Epidermal melanocyte (primary cell): ENCODE data around the gene PLPP3.

Experiments used
- DNase-seq: peaks from one replicate; pipeline ENCODE4 v3.0.0; 2011; ENCODE audit warnings: low spot score; ENCODE audit not compliant: insufficient read length

Gene PLPP3

GRCh38 chr1:56576880-56577405 is 2.4 kb downstream of the PLPP3 start:
- no peak for DNase-seq

DNA sequence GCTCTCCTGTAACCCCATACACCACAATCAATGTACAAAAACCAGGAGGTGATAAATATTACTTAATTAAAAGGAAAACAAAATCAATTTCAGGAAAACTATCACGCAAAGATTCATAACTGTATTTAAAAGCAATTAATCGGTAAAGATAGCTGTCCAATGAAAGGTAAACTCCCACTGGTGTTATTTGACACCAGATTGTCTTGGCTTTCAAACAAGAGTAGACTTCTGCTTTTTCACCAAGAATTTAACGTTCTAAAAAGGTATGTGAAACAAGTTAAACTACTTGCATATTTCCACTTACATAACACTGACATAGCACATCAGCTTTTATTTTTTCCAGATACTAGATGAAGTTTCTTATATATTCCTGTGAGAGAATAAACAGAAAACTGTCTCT is 3.5 kb downstream of the PLPP3 start:
- DNase-seq, result no peak

DNA sequence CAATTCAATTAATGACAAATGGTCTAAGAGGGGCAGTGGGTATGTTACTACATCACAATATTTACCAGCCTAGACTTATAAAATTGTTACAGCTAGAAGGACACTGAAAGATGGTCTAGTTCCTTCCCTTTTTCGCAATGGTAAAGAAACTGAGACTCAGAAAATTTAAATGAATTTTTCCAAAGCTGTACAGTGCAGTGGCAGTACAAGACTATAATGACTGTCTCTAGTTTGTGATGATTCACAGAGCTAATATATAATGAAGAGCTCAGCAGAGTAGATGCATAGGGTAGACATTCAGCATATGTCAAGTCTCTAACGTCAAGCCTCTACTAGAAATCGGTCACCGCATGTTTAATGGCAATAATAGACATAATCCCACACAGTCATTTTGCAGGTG is 4.6 kb downstream of the PLPP3 start:
- DNase-seq, result no peak

GRCh38 chr1:56573311-56573710 is 6.1 kb downstream of the PLPP3 start:
- no peak for DNase-seq

DNA sequence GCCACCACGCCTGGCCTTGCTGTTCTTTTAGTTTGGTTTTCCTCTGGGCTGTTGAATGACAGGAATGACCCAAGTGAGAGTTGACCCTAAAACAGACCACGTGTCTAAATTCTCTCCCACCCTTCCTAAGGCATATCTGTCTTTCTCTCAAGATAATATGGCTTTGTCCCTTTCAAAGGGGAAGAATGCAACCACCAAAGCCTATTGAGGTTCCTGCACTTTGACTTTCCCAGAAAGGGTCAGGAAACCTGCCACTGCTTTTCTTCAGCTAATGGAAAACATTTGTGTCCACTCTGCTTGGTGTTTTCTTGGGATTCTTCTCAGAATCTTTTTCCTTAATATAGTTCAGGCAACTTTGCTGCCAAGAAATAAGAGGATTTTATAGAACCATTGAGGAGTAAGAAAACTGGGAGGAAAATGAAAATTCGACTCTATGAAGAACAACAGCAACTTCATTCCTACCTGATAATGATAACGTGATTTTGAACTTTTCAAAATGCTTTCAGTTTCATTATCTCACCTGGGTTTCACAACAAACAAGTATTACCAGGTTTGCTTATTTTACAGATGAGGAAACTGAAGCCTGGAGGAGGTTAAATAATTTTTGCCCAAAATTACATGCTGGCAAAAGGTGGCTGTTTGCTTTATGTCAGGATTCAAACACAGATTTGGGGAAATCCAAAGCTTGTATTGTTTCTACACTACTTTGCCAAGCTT is 6.9 kb downstream of the PLPP3 start:
- DNase-seq, result no peak

DNA sequence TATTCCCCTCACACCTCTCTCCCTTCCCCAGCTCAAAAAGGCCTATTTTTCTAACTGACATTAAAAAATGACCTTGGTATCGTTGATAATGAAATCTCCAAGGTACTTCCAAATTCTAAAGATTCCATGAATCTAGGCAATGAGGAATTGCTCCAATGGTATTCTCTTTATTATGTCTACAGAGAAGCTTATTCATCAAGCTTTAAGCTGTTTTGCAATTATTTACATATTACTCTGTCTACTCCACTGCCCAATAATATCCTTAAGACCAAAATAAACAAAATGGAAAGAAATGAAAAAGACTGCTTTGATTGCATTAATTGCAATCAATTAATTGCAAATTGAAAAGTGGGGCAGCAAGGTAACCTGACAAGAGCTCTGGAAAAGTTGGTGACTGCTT is 7.9 kb downstream of the PLPP3 start:
- no peak for DNase-seq

DNA sequence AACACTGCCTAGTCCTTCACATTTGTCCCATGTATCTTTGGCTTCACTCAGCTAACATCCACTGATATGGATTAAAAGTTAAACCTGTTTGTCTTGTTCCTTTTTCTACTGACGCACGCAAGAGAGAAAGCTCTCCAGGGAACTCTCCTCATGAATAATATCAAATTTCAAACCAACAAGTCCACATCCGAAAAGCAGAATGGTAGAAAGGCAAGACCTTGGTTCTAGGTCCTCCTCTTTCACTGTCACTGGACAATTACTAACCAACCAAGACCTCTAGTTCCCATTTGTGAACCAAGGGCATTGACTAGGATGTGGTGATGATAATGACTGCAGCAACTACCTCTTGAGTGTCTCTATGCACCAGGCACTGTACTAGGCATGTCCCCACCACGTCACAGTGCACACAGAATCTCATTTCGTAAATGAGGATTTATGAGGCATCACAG is 8.4 kb downstream of the PLPP3 start:
- DNase-seq, result no peak

GRCh38 chr1:56569661-56570060 is 9.7 kb downstream of the PLPP3 start:
- DNase-seq, result no peak

DNA sequence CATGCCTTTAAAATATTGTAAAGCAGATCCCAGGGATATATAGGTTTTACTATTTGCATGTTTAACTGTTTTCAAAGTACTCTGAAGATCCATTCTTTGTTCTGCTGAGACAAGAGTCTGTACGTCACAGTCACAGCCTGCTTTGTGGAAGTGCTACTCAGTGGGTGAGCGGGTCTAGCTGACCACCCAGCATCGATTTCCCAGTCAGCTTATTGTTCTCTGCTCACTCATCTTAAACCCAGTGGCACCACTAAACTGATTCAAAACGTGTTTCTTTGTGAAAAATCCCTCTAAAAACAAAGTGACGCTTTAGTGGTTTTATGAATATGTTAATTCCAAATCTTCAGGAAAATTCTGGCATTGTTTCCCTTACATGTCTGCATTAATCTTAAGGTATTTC is 12.4 kb downstream of the PLPP3 start:
- no peak for DNase-seq

DNA sequence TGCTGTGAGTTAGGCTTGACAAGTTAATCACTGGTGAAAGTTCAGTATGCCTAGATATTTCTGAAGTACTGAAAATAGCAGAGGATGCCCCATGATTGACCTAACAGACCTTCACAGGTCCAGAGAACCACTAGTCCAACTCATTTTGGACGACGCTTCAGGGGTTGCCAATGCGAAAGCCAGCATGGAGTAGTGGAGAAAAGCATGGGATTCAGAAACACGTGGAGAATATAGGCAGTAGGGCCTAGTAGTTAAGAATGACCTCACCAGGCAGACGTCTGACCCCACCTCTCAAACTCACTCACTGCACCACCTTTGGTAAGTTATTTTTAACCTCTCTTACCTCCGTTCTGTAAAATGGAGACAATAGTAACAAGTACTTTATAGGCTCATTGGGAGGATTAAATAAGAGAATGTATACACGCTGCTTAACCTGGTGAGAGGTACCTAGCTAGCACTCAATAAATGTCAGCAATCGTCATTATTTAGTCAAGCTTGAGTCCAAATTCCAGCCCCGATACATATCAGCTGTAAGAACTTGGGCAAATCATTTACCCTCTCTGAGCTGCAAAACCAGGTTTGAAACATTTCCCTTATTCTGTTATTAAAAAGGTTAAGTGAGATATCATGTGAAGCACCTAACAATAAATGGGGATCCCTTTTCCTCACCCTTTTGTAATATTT is 13.2 kb downstream of the PLPP3 start:
- no peak for DNase-seq

DNA sequence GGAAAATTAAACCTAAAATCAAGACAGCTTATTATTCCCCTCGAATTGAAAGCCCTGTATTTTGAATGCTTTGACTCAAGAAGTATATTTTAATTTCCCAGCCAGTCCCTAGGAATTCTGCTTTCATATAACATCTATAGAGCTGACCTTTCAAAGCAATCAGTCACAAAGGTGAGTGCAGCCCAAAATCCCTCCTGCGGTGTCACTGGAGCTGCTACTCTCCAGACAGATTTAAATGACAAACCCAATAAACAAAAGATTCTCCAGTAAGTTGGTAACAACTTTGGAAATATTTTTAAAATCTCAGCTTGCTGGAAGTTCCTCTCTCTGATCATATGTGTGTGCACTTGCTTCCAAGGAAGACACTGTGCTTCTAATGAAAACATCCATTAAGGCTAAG is 14.7 kb downstream of the PLPP3 start:
- DNase-seq, result no peak

- DNase-seq, result no peak
These were observed 15.8 kb downstream of the PLPP3 start for GRCh38 chr1:56563568-56563967.

DNA sequence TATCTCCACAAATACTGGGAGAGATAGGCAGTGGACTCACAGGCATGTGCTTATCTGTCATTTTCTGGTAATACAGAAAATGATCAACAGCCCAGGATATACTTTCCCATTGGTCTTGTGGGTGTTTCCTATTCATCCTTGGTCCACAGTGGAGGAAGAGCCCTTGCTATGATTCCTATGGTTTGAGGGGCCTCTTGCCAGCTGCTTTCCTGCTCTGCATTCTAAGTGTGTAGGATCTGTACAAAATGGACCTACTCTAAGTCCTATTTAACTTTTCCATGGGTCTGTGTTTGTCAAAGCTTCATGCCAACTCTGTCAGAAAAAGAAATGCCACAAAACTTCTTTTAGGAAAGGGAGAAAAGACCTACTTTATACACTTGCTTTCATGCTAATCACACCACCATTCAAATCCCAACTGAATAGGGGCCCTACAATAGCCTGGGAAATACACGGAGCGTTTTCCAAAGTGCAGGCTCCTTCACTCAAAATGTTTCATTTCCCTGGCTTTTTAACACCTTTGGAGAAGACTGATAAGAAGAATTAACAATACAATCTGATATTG is 16.4 kb downstream of the PLPP3 start:
- no peak for DNase-seq

GRCh38 chr1:56561227-56562019 is 17.9 kb downstream of the PLPP3 start:
- DNase-seq, result no peak

GRCh38 chr1:56557746-56558145 is 21.6 kb downstream of the PLPP3 start:
- peak; percentile 47 for DNase-seq

- no peak for DNase-seq
These were observed 23.9 kb downstream of the PLPP3 start for GRCh38 chr1:56555448-56555847.

- no peak for DNase-seq
These were observed 26.3 kb downstream of the PLPP3 start for GRCh38 chr1:56553046-56553445.

- no peak for DNase-seq
These were observed 27.0 kb downstream of the PLPP3 start for GRCh38 chr1:56552349-56552748.

- no peak for DNase-seq
These were observed 27.7 kb downstream of the PLPP3 start for GRCh38 chr1:56551691-56552090.

DNA sequence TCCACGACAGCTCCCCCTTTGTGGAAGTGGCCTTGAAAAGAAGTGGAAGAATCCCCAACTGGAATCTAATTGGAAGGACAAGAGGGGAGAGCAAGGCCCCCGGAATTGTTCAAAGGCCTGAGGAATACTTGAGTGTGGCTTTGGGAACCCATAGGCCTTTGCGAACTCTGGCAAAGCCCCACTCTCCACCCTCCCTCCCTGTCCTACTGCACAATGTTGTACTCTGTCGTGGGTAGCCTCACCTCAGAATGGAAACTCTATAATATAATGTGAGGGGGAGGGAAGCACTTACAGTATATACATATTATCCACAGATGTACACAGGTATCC is 28.5 kb downstream of the PLPP3 start:
- DNase-seq, result no peak

DNA sequence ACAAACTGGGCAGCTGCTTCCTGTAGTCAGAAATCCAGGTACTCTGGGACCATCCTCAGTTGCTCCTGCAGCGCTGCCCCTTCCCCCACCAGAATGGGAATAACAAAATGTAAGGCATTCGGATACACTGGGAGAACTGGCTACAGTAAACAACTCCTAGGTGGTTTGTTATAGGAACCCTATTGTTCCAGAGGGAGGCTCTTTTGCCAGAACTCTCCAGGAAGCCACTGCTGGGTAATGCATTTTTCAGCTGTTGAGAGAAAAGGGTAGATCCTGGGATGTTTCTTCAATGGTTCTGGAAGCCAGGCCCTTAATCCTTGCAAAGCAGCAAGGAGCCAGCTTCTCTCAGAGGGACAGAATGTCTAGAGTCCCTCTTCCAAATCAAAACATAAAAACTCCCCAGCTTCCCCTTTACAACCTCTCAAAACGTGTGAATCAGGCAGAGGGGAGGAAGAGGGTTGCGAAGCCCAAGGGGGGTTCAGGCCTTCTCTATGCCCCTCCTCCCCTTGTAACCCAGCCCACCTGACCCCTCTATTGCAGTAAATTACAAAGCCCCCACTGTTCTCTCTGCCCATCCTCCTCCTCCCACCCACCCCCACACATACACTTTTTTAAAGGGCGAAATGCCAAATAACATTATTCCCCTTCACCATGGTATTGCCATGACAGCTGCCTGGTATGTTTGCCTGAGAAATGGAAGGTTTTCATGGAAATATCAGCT is 29.1 kb downstream of the PLPP3 start:
- no peak for DNase-seq
